ENCODE results near the gene ROR2. TPM values are rescaled to one million over a fixed set of nuclear protein-coding genes. Genes with fewer than 3 reads are reported as not detected.
A peak's percentile ranks its signal among the peaks of the same experiment; 100 is the strongest.

The ROR2 gene
- total RNA-seq, 4 donors from 2014 or later: 37.4 to 71.8 (median 59.4) TPM

DNA sequence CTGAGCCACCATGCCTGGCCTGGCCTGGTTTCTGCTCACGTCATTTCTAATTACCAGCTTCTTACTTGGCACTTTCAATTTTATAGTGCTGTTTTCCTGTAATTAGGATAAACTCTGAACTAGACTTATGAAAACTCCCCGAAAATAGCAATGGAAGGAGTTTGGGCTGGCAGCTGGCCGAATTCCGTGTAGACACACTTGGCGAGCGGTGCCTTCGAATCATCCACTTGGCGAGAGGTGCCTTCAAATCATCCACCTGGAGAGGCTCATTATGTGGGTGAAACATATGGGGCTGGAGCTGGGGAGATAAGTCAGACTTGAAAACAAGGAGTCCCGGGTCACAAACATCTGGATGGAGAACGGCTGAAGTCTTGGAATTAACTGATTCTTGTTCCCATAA is 203.7 kb downstream of the ROR2 start:
- intact Hi-C loops (cut with DNase I): loop anchor here (10.0 kb wide), 2 partner anchors 288 to 368 kb away; partner anchors contain the start of gene SPTLC1
- 89% methylated on average over 10 of the region's 10 CpGs for WGBS

DNA sequence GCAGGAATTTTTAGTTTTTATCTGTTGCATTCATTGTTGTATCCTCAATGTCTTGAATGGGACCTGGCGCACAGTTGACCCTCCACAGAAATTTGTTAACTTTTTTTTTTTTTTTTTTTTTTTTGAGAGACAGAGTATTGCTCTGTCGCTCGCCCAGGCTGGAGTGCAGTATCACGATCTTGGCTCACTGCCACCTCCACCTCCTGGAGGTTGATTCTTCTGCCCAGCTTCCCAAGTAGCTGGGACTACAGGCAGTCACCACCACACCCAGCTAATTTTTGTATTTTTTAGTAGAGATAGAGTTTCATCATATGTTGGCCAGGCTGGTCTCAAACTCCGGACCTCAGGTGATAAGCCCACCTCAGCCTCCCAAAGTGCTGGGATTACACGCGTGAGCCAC is 205.9 kb downstream of the ROR2 start:
- intact Hi-C loops (cut with DNase I): loop anchor here (10.0 kb wide), 2 partner anchors 291 to 371 kb away; partner anchors contain the start of gene SPTLC1
- no peak overlapping the region for H3K4me3 ChIP-seq
- DNase-seq (ENCODE audit: extremely low spot score): no peak
- 88% methylated on average over 7 of the region's 7 CpGs for WGBS
- no peaks in the 10 kb centered on the region for H3K27me3 ChIP-seq
- TF ChIP-seq, protein P1, sequence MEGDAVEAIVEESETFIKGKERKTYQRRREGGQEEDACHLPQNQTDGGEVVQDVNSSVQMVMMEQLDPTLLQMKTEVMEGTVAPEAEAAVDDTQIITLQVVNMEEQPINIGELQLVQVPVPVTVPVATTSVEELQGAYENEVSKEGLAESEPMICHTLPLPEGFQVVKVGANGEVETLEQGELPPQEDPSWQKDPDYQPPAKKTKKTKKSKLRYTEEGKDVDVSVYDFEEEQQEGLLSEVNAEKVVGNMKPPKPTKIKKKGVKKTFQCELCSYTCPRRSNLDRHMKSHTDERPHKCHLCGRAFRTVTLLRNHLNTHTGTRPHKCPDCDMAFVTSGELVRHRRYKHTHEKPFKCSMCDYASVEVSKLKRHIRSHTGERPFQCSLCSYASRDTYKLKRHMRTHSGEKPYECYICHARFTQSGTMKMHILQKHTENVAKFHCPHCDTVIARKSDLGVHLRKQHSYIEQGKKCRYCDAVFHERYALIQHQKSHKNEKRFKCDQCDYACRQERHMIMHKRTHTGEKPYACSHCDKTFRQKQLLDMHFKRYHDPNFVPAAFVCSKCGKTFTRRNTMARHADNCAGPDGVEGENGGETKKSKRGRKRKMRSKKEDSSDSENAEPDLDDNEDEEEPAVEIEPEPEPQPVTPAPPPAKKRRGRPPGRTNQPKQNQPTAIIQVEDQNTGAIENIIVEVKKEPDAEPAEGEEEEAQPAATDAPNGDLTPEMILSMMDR (IDR thresholded peaks at IDR 0.05): no peak
- TF ChIP-seq POLR2A (IDR thresholded peaks at IDR 0.05; ENCODE audit: low read depth) (no peak), POLR2AphosphoS5 (IDR thresholded peaks at IDR 0.05) (no peak), EP300 (IDR thresholded peaks at IDR 0.05) (no peak)
- no peaks in the 10 kb centered on the region for H3K36me3 ChIP-seq
- no peaks in the 10 kb centered on the region for H3K9me3 ChIP-seq
- H3K27ac ChIP-seq (replicated peaks in 1 of 4): no peak overlapping the region
- H3K4me1 ChIP-seq: peaks cover 0 to 23% (median 21%) of the 10 kb centered on the region in 4 donors

More for the DNA sequence above, 203.7 kb downstream of the ROR2 start:
- no peak overlapping the region for H3K4me3 ChIP-seq
- H3K4me1 ChIP-seq: peaks cover 0 to 9% (median 8%) of the 10 kb centered on the region in 4 donors
- no peaks in the 10 kb centered on the region for H3K27me3 ChIP-seq
- H3K36me3 ChIP-seq: no peaks in the 10 kb centered on the region
- no peaks in the 10 kb centered on the region for H3K9me3 ChIP-seq
- no peak overlapping the region for H3K27ac ChIP-seq (replicated peaks in 1 of 4)
- no peak for DNase-seq (ENCODE audit: extremely low spot score)
- TF ChIP-seq POLR2AphosphoS5 (IDR thresholded peaks at IDR 0.05) (no peak), EP300 (IDR thresholded peaks at IDR 0.05) (no peak), POLR2A (IDR thresholded peaks at IDR 0.05; ENCODE audit: low read depth) (no peak)
- TF ChIP-seq, protein P1 (IDR thresholded peaks at IDR 0.05): no peak

DNA sequence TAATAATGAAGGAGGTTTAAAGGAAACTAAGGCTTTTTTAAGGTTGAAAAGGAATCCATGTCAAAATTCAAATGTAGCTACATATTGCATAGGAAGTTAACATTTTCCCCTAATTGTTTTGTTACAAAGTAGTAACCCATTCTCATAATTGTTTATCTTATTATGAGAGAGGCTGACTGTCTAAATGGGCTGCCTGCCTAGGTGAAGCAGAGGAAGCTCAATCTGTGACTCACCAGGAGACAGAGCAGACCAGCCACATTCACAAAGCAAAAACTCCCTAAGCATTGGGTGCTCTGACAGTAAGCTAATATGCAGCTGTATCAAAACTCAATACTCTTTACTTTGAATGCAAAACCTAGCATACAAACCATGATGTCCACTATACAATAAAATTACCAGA is 208.5 kb downstream of the ROR2 start:
- intact Hi-C loops (cut with DNase I): loop anchor here (10.0 kb wide), 2 partner anchors 293 to 373 kb away; partner anchors contain the start of gene SPTLC1
- TF ChIP-seq, protein P1 (IDR thresholded peaks at IDR 0.05): no peak
- no peak for TF ChIP-seq POLR2AphosphoS5 (IDR thresholded peaks at IDR 0.05)
- no peak for TF ChIP-seq POLR2A (IDR thresholded peaks at IDR 0.05; ENCODE audit: low read depth)
- no peak for TF ChIP-seq EP300 (IDR thresholded peaks at IDR 0.05)
- Histone ChIP-seq H3K27ac (replicated peaks in 1 of 4) (peak overlapping the region; percentile 3 to 65 (median 31)), H3K4me1 (peaks cover 0 to 23% (median 21%) of the 10 kb centered on the region in 4 donors), H3K9me3 (no peaks in the 10 kb centered on the region), H3K36me3 (peaks cover 0 to 9% (median 3%) of the 10 kb centered on the region in 4 donors), H3K4me3 (no peak overlapping the region), H3K27me3 (no peaks in the 10 kb centered on the region)
- no peak for DNase-seq (ENCODE audit: extremely low spot score)

DNA sequence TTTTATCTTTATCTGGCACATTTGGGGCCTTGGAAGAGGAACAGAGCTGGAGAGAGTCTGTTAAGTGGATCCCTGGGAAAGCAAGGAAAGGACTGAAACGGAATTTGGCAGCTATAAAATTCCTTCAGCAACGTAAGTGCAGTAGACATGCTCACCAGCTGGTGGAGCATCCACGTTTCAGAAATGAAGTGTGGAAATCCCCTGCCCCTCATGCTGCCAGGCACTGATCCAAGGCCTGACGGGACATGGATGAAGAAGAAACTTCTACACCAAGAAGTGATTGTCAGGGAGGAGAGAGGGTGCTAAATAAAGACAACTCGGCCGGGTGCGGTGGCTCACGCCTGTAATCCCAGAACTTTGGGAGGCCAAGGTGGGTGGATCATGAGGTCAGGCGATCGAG is 209.3 kb downstream of the ROR2 start:
- Histone ChIP-seq H3K27ac (replicated peaks in 1 of 4) (peak overlapping the region; percentile 3 to 65 (median 31)), H3K9me3 (no peaks in the 10 kb centered on the region), H3K4me3 (no peak overlapping the region), H3K36me3 (peaks cover 0 to 17% (median 7%) of the 10 kb centered on the region in 4 donors), H3K27me3 (no peaks in the 10 kb centered on the region), H3K4me1 (peaks cover 0 to 23% (median 21%) of the 10 kb centered on the region in 4 donors)
- TF ChIP-seq, protein P1 (IDR thresholded peaks at IDR 0.05): peak; percentile 36 to 55 (median 55)
- TF ChIP-seq POLR2AphosphoS5 (IDR thresholded peaks at IDR 0.05): peak; percentile 48 to 57
- no peak for TF ChIP-seq EP300 (IDR thresholded peaks at IDR 0.05)
- intact Hi-C loops (cut with DNase I): loop anchor here (10.0 kb wide), 2 partner anchors 294 to 374 kb away; partner anchors contain the start of gene SPTLC1
- DNase-seq (ENCODE audit: extremely low spot score): no peak
- 55% methylated on average over 10 of the region's 10 CpGs for WGBS
